Measurements from ENCODE around the gene GLIS1.

- TF ChIP-seq EZH2phosphoT487 (IDR thresholded peaks at IDR 0.05; ENCODE audit: borderline replicate concordance, low read length) (no peak), CTCF (conservative IDR thresholded peaks at IDR 0.05; ENCODE audit: low read depth, low read length) (no peak), EZH2 (IDR thresholded peaks at IDR 0.05; ENCODE audit: low read length, unreplicated experiment) (no peak)
Measured at GRCh38 chr1:53704804-53705445, 34.0 kb downstream of the GLIS1 start.
